ENCODE measurements around the gene IL25. TPM values are rescaled to one million over a fixed set of nuclear protein-coding genes. Genes with fewer than 3 reads are reported as not detected.

The IL25 gene
- total and polyA plus RNA-seq, 4 experiments from 2014 or later = not detected

- intact Hi-C loops (cut with micrococcal nuclease) = no loop called here
- H3K9me3 Mint-ChIP-seq = no peaks in the 10 kb centered on the region
- CTCF ChIA-PET (ENCODE audit: partially characterized antibody) = no interaction called here
Observed at GRCh38 chr14:23365036-23365731, 7.4 kb upstream of the IL25 start, which contains the start of gene EFS. Gene EFS (minus strand): TSS chr14:23365172. CDS start chr14:23365025, 147 bp downstream.

GRCh38 chr14:23365732-23366425 is 6.7 kb upstream of the IL25 start:
- Histone ChIP-seq H3K4me3 (ENCODE audit: low read length in 2 of 2) (no peak overlapping the region), H3K27ac (ENCODE audit: low read depth, low read length) (no peak overlapping the region), H3K4me1 (ENCODE audit: insufficient read depth, low read length) (no peaks in the 10 kb centered on the region), H3K9me3 (ENCODE audit: control insufficient read depth in 1 of 2, low read length in 2 of 2) (no peaks in the 10 kb centered on the region), H3K27me3 (ENCODE audit: insufficient read depth, low read length) (peaks cover 6% of the 10 kb centered on the region), H3K36me3 (ENCODE audit: insufficient read depth, low read length) (no peaks in the 10 kb centered on the region)
- Mint-ChIP-seq H3K4me1 (peaks cover 0 to 2% (median 0%) of the 10 kb centered on the region in 4 donors), H3K36me3 (no peaks in the 10 kb centered on the region), H3K27me3 (peaks cover 24 to 30% of the 10 kb centered on the region in 2 donors), H3K27ac (no peak overlapping the region), H3K4me3 (no peak overlapping the region), H3K9me3 (no peaks in the 10 kb centered on the region)
- intact Hi-C loops (cut with micrococcal nuclease) = no loop called here
- DNase-seq = no peak
- ChIA-PET POLR2A (ENCODE audit: partially characterized antibody) (no interaction called here), CTCF (ENCODE audit: partially characterized antibody) (no interaction called here)

More at GRCh38 chr14:23365036-23365731, 7.4 kb upstream of the IL25 start, which contains the start of gene EFS:
- H3K9me3 ChIP-seq (ENCODE audit: control insufficient read depth in 1 of 2, low read length in 2 of 2) = no peaks in the 10 kb centered on the region
- Mint-ChIP-seq H3K36me3 (no peaks in the 10 kb centered on the region), H3K27ac (peak within 1 kb of the TSS in 3 of 7 donors; percentile 37 to 73 (median 50)), H3K4me3 (peak within 1 kb of the TSS in 1 of 8 donors; percentile 46), H3K27me3 (peaks cover 24 to 31% of the 10 kb centered on the region in 2 donors), H3K4me1 (peaks cover 0 to 2% (median 0%) of the 10 kb centered on the region in 4 donors)
- POLR2A ChIA-PET (ENCODE audit: partially characterized antibody) = no interaction called here
- H3K4me1 ChIP-seq (ENCODE audit: insufficient read depth, low read length) = no peaks in the 10 kb centered on the region
- H3K27ac ChIP-seq (ENCODE audit: low read depth, low read length) = no peak within 1 kb of the TSS
- DNase-seq = no peak
- no peaks in the 10 kb centered on the region for H3K36me3 ChIP-seq (ENCODE audit: insufficient read depth, low read length)
- H3K4me3 ChIP-seq (ENCODE audit: low read length in 2 of 2) = no peak within 1 kb of the TSS
- peaks cover 6% of the 10 kb centered on the region for H3K27me3 ChIP-seq (ENCODE audit: insufficient read depth, low read length)

GRCh38 chr14:23366426-23366921 is 6.1 kb upstream of the IL25 start:
- CTCF ChIA-PET (ENCODE audit: partially characterized antibody) = interaction anchor here (3.3 kb wide), 1 partner anchor 14 kb away, joined by 17 read pairs; no protein-coding TSS in a partner anchor
- Mint-ChIP-seq H3K9me3 (no peaks in the 10 kb centered on the region), H3K4me3 (no peak overlapping the region), H3K27ac (no peak overlapping the region), H3K4me1 (peaks cover 0 to 2% (median 0%) of the 10 kb centered on the region in 4 donors), H3K27me3 (peaks cover 21 to 27% of the 10 kb centered on the region in 2 donors), H3K36me3 (no peaks in the 10 kb centered on the region)
- POLR2A ChIA-PET (ENCODE audit: partially characterized antibody) = no interaction called here
- no peaks in the 10 kb centered on the region for H3K9me3 ChIP-seq (ENCODE audit: control insufficient read depth in 1 of 2, low read length in 2 of 2)
- H3K4me3 ChIP-seq (ENCODE audit: low read length in 2 of 2) = no peak overlapping the region
- H3K36me3 ChIP-seq (ENCODE audit: insufficient read depth, low read length) = no peaks in the 10 kb centered on the region
- no peak for DNase-seq
- H3K27me3 ChIP-seq (ENCODE audit: insufficient read depth, low read length) = peaks cover 6% of the 10 kb centered on the region
- intact Hi-C loops (cut with micrococcal nuclease) = no loop called here
- no peak overlapping the region for H3K27ac ChIP-seq (ENCODE audit: low read depth, low read length)
- no peaks in the 10 kb centered on the region for H3K4me1 ChIP-seq (ENCODE audit: insufficient read depth, low read length)

GRCh38 chr14:23370221-23370620 is 2.4 kb upstream of the IL25 start:
- H3K36me3 Mint-ChIP-seq = no peaks in the 10 kb centered on the region
- CTCF ChIA-PET (ENCODE audit: partially characterized antibody) = interaction anchor here (1.2 to 1.3 kb wide), 2 partner anchors 8 to 10 kb away, joined by 3 to 4 read pairs; no protein-coding TSS in a partner anchor
- peaks cover 0 to 2% (median 0%) of the 10 kb centered on the region in 4 donors for H3K4me1 Mint-ChIP-seq
- DNase-seq = no peak
- intact Hi-C loops (cut with micrococcal nuclease) = no loop called here
- Histone ChIP-seq H3K27me3 (ENCODE audit: insufficient read depth, low read length) (no peaks in the 10 kb centered on the region), H3K4me3 (ENCODE audit: low read length in 2 of 2) (no peak overlapping the region), H3K36me3 (ENCODE audit: insufficient read depth, low read length) (no peaks in the 10 kb centered on the region), H3K9me3 (ENCODE audit: control insufficient read depth in 1 of 2, low read length in 2 of 2) (no peaks in the 10 kb centered on the region), H3K4me1 (ENCODE audit: insufficient read depth, low read length) (no peaks in the 10 kb centered on the region), H3K27ac (ENCODE audit: low read depth, low read length) (no peak overlapping the region)
- peaks cover 9 to 15% of the 10 kb centered on the region in 2 donors for H3K27me3 Mint-ChIP-seq
- POLR2A ChIA-PET (ENCODE audit: partially characterized antibody) = no interaction called here
- H3K27ac Mint-ChIP-seq = no peak overlapping the region
- no peaks in the 10 kb centered on the region for H3K9me3 Mint-ChIP-seq
- no peak overlapping the region for H3K4me3 Mint-ChIP-seq

GRCh38 chr14:23371865-23372264 is 744 bp upstream of the IL25 start:
- intact Hi-C loops (cut with micrococcal nuclease) = no loop called here
- POLR2A ChIA-PET (ENCODE audit: partially characterized antibody) = no interaction called here
- no peaks in the 10 kb centered on the region for H3K36me3 ChIP-seq (ENCODE audit: insufficient read depth, low read length)
- Mint-ChIP-seq H3K27ac (no peak overlapping the region), H3K4me3 (no peak overlapping the region), H3K27me3 (peaks cover 6 to 10% of the 10 kb centered on the region in 2 donors), H3K9me3 (no peaks in the 10 kb centered on the region), H3K36me3 (no peaks in the 10 kb centered on the region), H3K4me1 (peaks cover 0 to 2% (median 0%) of the 10 kb centered on the region in 4 donors)
- H3K27me3 ChIP-seq (ENCODE audit: insufficient read depth, low read length) = no peaks in the 10 kb centered on the region
- H3K9me3 ChIP-seq (ENCODE audit: control insufficient read depth in 1 of 2, low read length in 2 of 2) = no peaks in the 10 kb centered on the region
- CTCF ChIA-PET (ENCODE audit: partially characterized antibody) = interaction anchor here (1.0 kb wide), 1 partner anchor 11 kb away, joined by 3 read pairs; no protein-coding TSS in a partner anchor
- DNase-seq = no peak
- no peak overlapping the region for H3K27ac ChIP-seq (ENCODE audit: low read depth, low read length)
- no peaks in the 10 kb centered on the region for H3K4me1 ChIP-seq (ENCODE audit: insufficient read depth, low read length)
- H3K4me3 ChIP-seq (ENCODE audit: low read length in 2 of 2) = no peak overlapping the region

GRCh38 chr14:23373041-23373440 is 432 bp downstream of the IL25 start:
- CTCF ChIA-PET (ENCODE audit: partially characterized antibody) = no interaction called here
- H3K27me3 Mint-ChIP-seq = peaks cover 0 to 2% of the 10 kb centered on the region in 2 donors

More at GRCh38 chr14:23373041-23373440, 432 bp downstream of the IL25 start:
- no peaks in the 10 kb centered on the region for H3K36me3 Mint-ChIP-seq
- no peak for DNase-seq
- Histone ChIP-seq H3K27me3 (ENCODE audit: insufficient read depth, low read length) (no peaks in the 10 kb centered on the region), H3K9me3 (ENCODE audit: control insufficient read depth in 1 of 2, low read length in 2 of 2) (no peaks in the 10 kb centered on the region), H3K36me3 (ENCODE audit: insufficient read depth, low read length) (no peaks in the 10 kb centered on the region), H3K4me3 (ENCODE audit: low read length in 2 of 2) (no peak overlapping the region), H3K27ac (ENCODE audit: low read depth, low read length) (no peak overlapping the region), H3K4me1 (ENCODE audit: insufficient read depth, low read length) (no peaks in the 10 kb centered on the region)
- H3K27ac Mint-ChIP-seq = no peak overlapping the region
- POLR2A ChIA-PET (ENCODE audit: partially characterized antibody) = no interaction called here
- H3K4me1 Mint-ChIP-seq = no peaks in the 10 kb centered on the region
- H3K4me3 Mint-ChIP-seq = no peak overlapping the region
- no peaks in the 10 kb centered on the region for H3K9me3 Mint-ChIP-seq
- intact Hi-C loops (cut with micrococcal nuclease) = no loop called here
